ENCODE results near the gene GYS1.

The GYS1 gene

DNA sequence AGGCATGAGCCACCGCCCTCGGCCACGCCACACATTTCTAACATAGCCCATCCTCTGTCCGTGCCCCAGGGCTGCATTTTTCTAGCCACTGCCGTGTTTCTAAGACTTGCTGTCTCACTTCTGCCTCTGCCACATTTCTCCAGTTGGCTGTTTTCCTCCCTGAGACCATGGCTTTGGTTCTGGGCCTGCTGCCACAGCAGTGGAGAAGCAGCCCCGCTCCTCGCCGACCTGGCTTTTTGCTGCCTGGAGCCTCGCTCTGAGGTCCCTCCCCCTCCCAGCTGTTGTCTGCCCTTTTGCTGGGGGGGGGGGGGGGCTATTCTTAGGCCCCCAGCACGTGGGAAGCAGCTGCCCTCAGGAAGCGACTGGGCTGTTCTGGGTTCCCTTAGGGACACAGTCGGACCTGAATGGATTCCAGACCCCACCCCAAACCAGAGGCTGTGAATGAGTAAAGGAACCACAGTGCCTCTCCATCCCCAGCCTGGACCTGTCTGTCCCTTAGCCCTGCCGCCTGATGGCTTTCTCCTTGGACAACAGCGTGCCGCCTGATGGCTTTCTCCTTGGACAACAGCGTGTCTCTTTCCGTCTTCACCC, 3.3 kb downstream of the GYS1 start:
- Histone ChIP-seq H3K27ac (ENCODE audit: low read depth, low read length) (no peak overlapping the region), H3K9me3 (ENCODE audit: control insufficient read depth in 1 of 2, low read length in 2 of 2) (no peaks in the 10 kb centered on the region), H3K4me3 (ENCODE audit: low read depth in 1 of 2, low read length in 2 of 2) (no peak overlapping the region), H3K36me3 (ENCODE audit: control insufficient read depth in 1 of 2, insufficient read depth in 2 of 2, low read length in 2 of 2) (peaks cover 15 to 42% of the 10 kb centered on the region in 2 donors), H3K27me3 (ENCODE audit: control insufficient read depth in 1 of 2, insufficient read depth in 2 of 2, low read length in 2 of 2) (no peaks in the 10 kb centered on the region), H3K4me1 (ENCODE audit: control insufficient read depth in 1 of 2, insufficient read depth in 2 of 2, low read length in 2 of 2) (peaks cover 18 to 27% of the 10 kb centered on the region in 2 donors), H3K9ac (ENCODE audit: low read depth in 1 of 2, low read length in 2 of 2) (no peak overlapping the region)

GRCh38 chr19:48988860-48989259, 4.2 kb downstream of the GYS1 start:
- Histone ChIP-seq H3K9ac (ENCODE audit: low read depth in 1 of 2, low read length in 2 of 2) (no peak overlapping the region), H3K9me3 (ENCODE audit: control insufficient read depth in 1 of 2, low read length in 2 of 2) (no peaks in the 10 kb centered on the region), H3K36me3 (ENCODE audit: control insufficient read depth in 1 of 2, insufficient read depth in 2 of 2, low read length in 2 of 2) (peaks cover 15 to 42% of the 10 kb centered on the region in 2 donors), H3K4me1 (ENCODE audit: control insufficient read depth in 1 of 2, insufficient read depth in 2 of 2, low read length in 2 of 2) (peaks cover 10 to 19% of the 10 kb centered on the region in 2 donors), H3K27me3 (ENCODE audit: control insufficient read depth in 1 of 2, insufficient read depth in 2 of 2, low read length in 2 of 2) (no peaks in the 10 kb centered on the region), H3K27ac (ENCODE audit: low read depth, low read length) (no peak overlapping the region), H3K4me3 (ENCODE audit: low read depth in 1 of 2, low read length in 2 of 2) (no peak overlapping the region)

GRCh38 chr19:48988286-48988685, 4.8 kb downstream of the GYS1 start:
- Histone ChIP-seq H3K9ac (ENCODE audit: low read depth in 1 of 2, low read length in 2 of 2) (no peak overlapping the region), H3K27me3 (ENCODE audit: control insufficient read depth in 1 of 2, insufficient read depth in 2 of 2, low read length in 2 of 2) (no peaks in the 10 kb centered on the region), H3K36me3 (ENCODE audit: control insufficient read depth in 1 of 2, insufficient read depth in 2 of 2, low read length in 2 of 2) (peaks cover 15 to 43% of the 10 kb centered on the region in 2 donors), H3K4me1 (ENCODE audit: control insufficient read depth in 1 of 2, insufficient read depth in 2 of 2, low read length in 2 of 2) (peaks cover 11 to 20% of the 10 kb centered on the region in 2 donors), H3K4me3 (ENCODE audit: low read depth in 1 of 2, low read length in 2 of 2) (no peak overlapping the region), H3K9me3 (ENCODE audit: control insufficient read depth in 1 of 2, low read length in 2 of 2) (no peaks in the 10 kb centered on the region), H3K27ac (ENCODE audit: low read depth, low read length) (no peak overlapping the region)

GRCh38 chr19:48987323-48987722, 5.8 kb downstream of the GYS1 start:
- peaks cover 14 to 18% of the 10 kb centered on the region in 2 donors for H3K4me1 ChIP-seq (ENCODE audit: control insufficient read depth in 1 of 2, insufficient read depth in 2 of 2, low read length in 2 of 2)
- no peaks in the 10 kb centered on the region for H3K9me3 ChIP-seq (ENCODE audit: control insufficient read depth in 1 of 2, low read length in 2 of 2)
- H3K27me3 ChIP-seq (ENCODE audit: control insufficient read depth in 1 of 2, insufficient read depth in 2 of 2, low read length in 2 of 2): no peaks in the 10 kb centered on the region
- H3K4me3 ChIP-seq (ENCODE audit: low read depth in 1 of 2, low read length in 2 of 2): no peak overlapping the region
- no peak overlapping the region for H3K27ac ChIP-seq (ENCODE audit: low read depth, low read length)
- H3K9ac ChIP-seq (ENCODE audit: low read depth in 1 of 2, low read length in 2 of 2): no peak overlapping the region
- peaks cover 15 to 51% of the 10 kb centered on the region in 2 donors for H3K36me3 ChIP-seq (ENCODE audit: control insufficient read depth in 1 of 2, insufficient read depth in 2 of 2, low read length in 2 of 2)

GRCh38 chr19:48986211-48986610, 6.9 kb downstream of the GYS1 start:
- Histone ChIP-seq H3K4me1 (ENCODE audit: control insufficient read depth in 1 of 2, insufficient read depth in 2 of 2, low read length in 2 of 2) (peaks cover 5 to 8% of the 10 kb centered on the region in 2 donors), H3K27me3 (ENCODE audit: control insufficient read depth in 1 of 2, insufficient read depth in 2 of 2, low read length in 2 of 2) (no peaks in the 10 kb centered on the region), H3K9ac (ENCODE audit: low read depth in 1 of 2, low read length in 2 of 2) (no peak overlapping the region), H3K4me3 (ENCODE audit: low read depth in 1 of 2, low read length in 2 of 2) (no peak overlapping the region), H3K9me3 (ENCODE audit: control insufficient read depth in 1 of 2, low read length in 2 of 2) (no peaks in the 10 kb centered on the region), H3K36me3 (ENCODE audit: control insufficient read depth in 1 of 2, insufficient read depth in 2 of 2, low read length in 2 of 2) (peaks cover 19 to 61% of the 10 kb centered on the region in 2 donors), H3K27ac (ENCODE audit: low read depth, low read length) (no peak overlapping the region)

GRCh38 chr19:48985711-48986110, 7.4 kb downstream of the GYS1 start:
- H3K9ac ChIP-seq (ENCODE audit: low read depth in 1 of 2, low read length in 2 of 2): no peak overlapping the region
- H3K4me1 ChIP-seq (ENCODE audit: control insufficient read depth in 1 of 2, insufficient read depth in 2 of 2, low read length in 2 of 2): peaks cover 3 to 4% of the 10 kb centered on the region in 2 donors
- H3K4me3 ChIP-seq (ENCODE audit: low read depth in 1 of 2, low read length in 2 of 2): no peak overlapping the region
- peaks cover 19 to 61% of the 10 kb centered on the region in 2 donors for H3K36me3 ChIP-seq (ENCODE audit: control insufficient read depth in 1 of 2, insufficient read depth in 2 of 2, low read length in 2 of 2)
- no peaks in the 10 kb centered on the region for H3K27me3 ChIP-seq (ENCODE audit: control insufficient read depth in 1 of 2, insufficient read depth in 2 of 2, low read length in 2 of 2)
- H3K9me3 ChIP-seq (ENCODE audit: control insufficient read depth in 1 of 2, low read length in 2 of 2): no peaks in the 10 kb centered on the region
- H3K27ac ChIP-seq (ENCODE audit: low read depth, low read length): no peak overlapping the region

DNA sequence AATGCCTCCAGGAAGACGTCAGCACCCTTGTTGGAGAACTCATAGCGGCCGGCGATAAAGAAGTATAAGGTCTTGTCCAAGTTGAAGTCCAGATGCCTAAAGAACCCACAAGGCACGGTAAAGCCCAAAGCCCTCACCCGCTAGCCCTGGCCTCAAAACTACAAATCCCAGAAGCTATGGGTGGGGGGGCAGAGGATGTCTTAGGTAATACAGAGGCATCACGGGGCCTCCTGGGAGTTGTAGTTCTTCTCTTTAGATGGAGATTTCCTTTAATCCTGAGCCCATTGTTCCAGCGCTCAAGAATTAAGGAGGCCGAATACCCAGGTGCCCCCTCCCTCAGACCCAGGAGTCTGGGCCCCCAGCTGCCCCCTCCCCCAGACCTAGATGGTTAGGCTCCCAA, 10.8 kb downstream of the GYS1 start:
- Histone ChIP-seq H3K9ac (ENCODE audit: low read depth in 1 of 2, low read length in 2 of 2) (no peak overlapping the region), H3K4me3 (ENCODE audit: low read depth in 1 of 2, low read length in 2 of 2) (no peak overlapping the region), H3K9me3 (ENCODE audit: control insufficient read depth in 1 of 2, low read length in 2 of 2) (no peaks in the 10 kb centered on the region), H3K27me3 (ENCODE audit: control insufficient read depth in 1 of 2, insufficient read depth in 2 of 2, low read length in 2 of 2) (no peaks in the 10 kb centered on the region), H3K36me3 (ENCODE audit: control insufficient read depth in 1 of 2, insufficient read depth in 2 of 2, low read length in 2 of 2) (peaks cover 16 to 46% of the 10 kb centered on the region in 2 donors), H3K4me1 (ENCODE audit: control insufficient read depth in 1 of 2, insufficient read depth in 2 of 2, low read length in 2 of 2) (peaks cover 3 to 4% of the 10 kb centered on the region in 2 donors), H3K27ac (ENCODE audit: low read depth, low read length) (no peak overlapping the region)

DNA sequence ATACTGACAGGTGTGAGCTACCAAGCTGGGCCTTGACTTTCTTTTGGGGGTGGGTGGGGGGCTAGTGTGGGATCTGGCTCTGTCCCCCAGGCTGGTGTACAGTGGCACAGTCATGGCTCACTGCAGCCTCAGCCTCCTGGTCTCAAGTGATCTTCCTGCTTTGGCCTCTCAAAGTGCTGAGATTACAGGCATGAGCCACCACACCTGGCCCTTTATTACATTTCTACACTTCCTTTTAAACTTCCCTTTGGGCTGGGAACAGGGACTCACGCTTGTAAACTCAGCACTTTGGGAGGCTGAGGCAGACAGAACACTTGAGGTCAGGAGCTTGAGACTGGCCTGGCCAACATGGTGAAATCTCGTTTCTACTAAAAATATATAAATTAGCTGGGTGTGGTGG, 16.0 kb downstream of the GYS1 start:
- H3K27ac ChIP-seq (ENCODE audit: low read depth, low read length): no peak overlapping the region
- no peaks in the 10 kb centered on the region for H3K27me3 ChIP-seq (ENCODE audit: control insufficient read depth in 1 of 2, insufficient read depth in 2 of 2, low read length in 2 of 2)

GRCh38 chr19:48975947-48976847, 16.9 kb downstream of the GYS1 start:
- no peak overlapping the region for H3K4me3 ChIP-seq (ENCODE audit: low read depth in 1 of 2, low read length in 2 of 2)
- H3K9ac ChIP-seq (ENCODE audit: low read depth in 1 of 2, low read length in 2 of 2): no peak overlapping the region
- H3K27me3 ChIP-seq (ENCODE audit: control insufficient read depth in 1 of 2, insufficient read depth in 2 of 2, low read length in 2 of 2): no peaks in the 10 kb centered on the region
- peaks cover 15 to 29% of the 10 kb centered on the region in 2 donors for H3K36me3 ChIP-seq (ENCODE audit: control insufficient read depth in 1 of 2, insufficient read depth in 2 of 2, low read length in 2 of 2)
- H3K27ac ChIP-seq (ENCODE audit: low read depth, low read length): no peak overlapping the region
- H3K4me1 ChIP-seq (ENCODE audit: control insufficient read depth in 1 of 2, insufficient read depth in 2 of 2, low read length in 2 of 2): no peaks in the 10 kb centered on the region
- H3K9me3 ChIP-seq (ENCODE audit: control insufficient read depth in 1 of 2, low read length in 2 of 2): no peaks in the 10 kb centered on the region

More for the DNA sequence above, 16.0 kb downstream of the GYS1 start:
- Histone ChIP-seq H3K36me3 (ENCODE audit: control insufficient read depth in 1 of 2, insufficient read depth in 2 of 2, low read length in 2 of 2) (peaks cover 18 to 37% of the 10 kb centered on the region in 2 donors), H3K4me1 (ENCODE audit: control insufficient read depth in 1 of 2, insufficient read depth in 2 of 2, low read length in 2 of 2) (no peaks in the 10 kb centered on the region), H3K9ac (ENCODE audit: low read depth in 1 of 2, low read length in 2 of 2) (no peak overlapping the region), H3K9me3 (ENCODE audit: control insufficient read depth in 1 of 2, low read length in 2 of 2) (no peaks in the 10 kb centered on the region), H3K4me3 (ENCODE audit: low read depth in 1 of 2, low read length in 2 of 2) (no peak overlapping the region)

GRCh38 chr19:48970923-48971395, 22.1 kb downstream of the GYS1 start:
- Histone ChIP-seq H3K9me3 (ENCODE audit: control insufficient read depth in 1 of 2, low read length in 2 of 2) (no peaks in the 10 kb centered on the region), H3K9ac (ENCODE audit: low read depth in 1 of 2, low read length in 2 of 2) (no peak overlapping the region), H3K27ac (ENCODE audit: low read depth, low read length) (no peak overlapping the region), H3K27me3 (ENCODE audit: control insufficient read depth in 1 of 2, insufficient read depth in 2 of 2, low read length in 2 of 2) (no peaks in the 10 kb centered on the region), H3K36me3 (ENCODE audit: control insufficient read depth in 1 of 2, insufficient read depth in 2 of 2, low read length in 2 of 2) (peaks cover 24 to 48% of the 10 kb centered on the region in 2 donors), H3K4me1 (ENCODE audit: control insufficient read depth in 1 of 2, insufficient read depth in 2 of 2, low read length in 2 of 2) (peaks cover 7 to 18% of the 10 kb centered on the region in 2 donors), H3K4me3 (ENCODE audit: low read depth in 1 of 2, low read length in 2 of 2) (no peak overlapping the region)

Data from duodenal mucosa (tissue), 2 donors.